GM12801 (cell line): ENCODE results near the gene FAF1.

Source experiments
- CTCF ChIP-seq: IDR thresholded peaks from one replicate; pipeline ENCODE4 v1.5.1; 2011; ENCODE audit warnings: control low read depth; ENCODE audit not compliant: insufficient read length; ENCODE audit errors: extremely low read depth

The FAF1 gene

GRCh38 chr1:50416553-50417453 is 543.3 kb downstream of the FAF1 start:
- TF ChIP-seq CTCF, result no peak

GRCh38 chr1:50416150-50416527 is 543.9 kb downstream of the FAF1 start:
- no peak for TF ChIP-seq CTCF

- no peak for TF ChIP-seq CTCF
Observed at GRCh38 chr1:50415235-50416149, 544.6 kb downstream of the FAF1 start.

GRCh38 chr1:50414853-50415234 is 545.2 kb downstream of the FAF1 start:
- no peak for TF ChIP-seq CTCF

GRCh38 chr1:50412813-50413476 is 547.1 kb downstream of the FAF1 start:
- no peak for TF ChIP-seq CTCF

- no peak for TF ChIP-seq CTCF
Observed at GRCh38 chr1:50405814-50406213, 554.3 kb downstream of the FAF1 start.
